Left ventricle myocardium inferior (tissue), 1 donor: ENCODE data around the gene PKN2. TPM values are rescaled to one million over a fixed set of nuclear protein-coding genes. Genes with fewer than 3 reads are reported as not detected.

ENCODE experiments used
- DNase-seq: peaks from one replicate; pipeline ENCODE4 v3.0.0-alpha.2; 2020
- H3K27ac ChIP-seq: fragments of 200-600 bp; replicated peaks from 2 replicates; pipeline ENCODE4 v1.8.0; 2021
- H3K27me3 ChIP-seq: fragments of 200-600 bp; 2 replicates; pipeline ENCODE4 v1.8.0; 2021; ENCODE audit warnings: low read depth
- H3K36me3 ChIP-seq: fragments of 200-600 bp; 2 replicates; pipeline ENCODE4 v1.8.0; 2021
- H3K4me1 ChIP-seq: fragments of 200-600 bp; 2 replicates; pipeline ENCODE4 v1.8.0; 2021
- H3K4me3 ChIP-seq: fragments of 200-600 bp; 2 replicates; pipeline ENCODE4 v1.8.0; 2021; ENCODE audit warnings: mild to moderate bottlenecking, moderate library complexity
- H3K9me3 ChIP-seq: fragments of 200-600 bp; replicated peaks from 2 replicates; pipeline ENCODE4 v1.8.0; 2021
- CTCF ChIP-seq: fragments of 200-600 bp; IDR thresholded peaks from 2 replicates; pipeline ENCODE4 v1.8.0; 2021; ENCODE audit warnings: antibody characterized with exemption, mild to moderate bottlenecking, borderline replicate concordance
- intact Hi-C: fragments of 100-400 bp; cut with micrococcal nuclease; formaldehyde crosslinking; loops from one replicate; pipeline ENCODE4 v1.11.0; 2022
- total RNA-seq: library from RNA; stranded (reverse); fragmentation: NEBNext Ultra II Directional; extraction: Animal tissue kit (Norgen Biotek cat#: 25700); gene quantifications from one replicate; pipeline ENCODE4 v1.2.1, GENCODE V29; 2021
- donor health status: DM: no; HTN: yes; CAD: no; lungs with severe emphysema.

PKN2 gene
- total RNA-seq, 1 donor from 2014 or later: 28.2 TPM

GRCh38 chr1:88726697-88727096 is 42.6 kb downstream of the PKN2 start:
- TF ChIP-seq CTCF: no peak
- Histone ChIP-seq H3K4me3 (no peak overlapping the region), H3K36me3 (no peaks in the 10 kb centered on the region), H3K9me3 (no peaks in the 10 kb centered on the region), H3K27ac (no peak overlapping the region), H3K27me3 (no peaks in the 10 kb centered on the region), H3K4me1 (peaks cover 40% of the 10 kb centered on the region)
- intact Hi-C loops: no loop called here
- DNase-seq: no peak

DNA sequence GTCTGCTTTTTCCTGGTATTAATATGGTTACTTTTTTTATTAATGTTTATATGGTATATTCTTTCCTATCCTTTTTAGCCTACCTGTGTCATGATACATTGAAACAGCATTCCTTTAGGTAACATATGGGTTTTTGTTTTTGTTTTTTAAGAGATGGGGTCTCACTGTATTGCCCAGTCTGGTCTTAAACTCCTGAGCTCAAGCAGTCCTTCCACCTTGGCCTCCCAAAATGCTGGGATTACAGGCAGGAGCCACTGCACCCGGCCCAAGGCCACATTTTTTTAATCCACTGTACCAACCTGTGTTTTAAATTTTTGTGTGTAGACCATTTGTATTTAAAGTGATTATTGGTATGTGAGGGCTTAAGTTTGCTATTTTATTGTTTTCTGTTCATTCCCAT is 43.1 kb downstream of the PKN2 start:
- no peak overlapping the region for H3K27ac ChIP-seq
- no peak for TF ChIP-seq CTCF
- H3K27me3 ChIP-seq: no peaks in the 10 kb centered on the region
- peaks cover 45% of the 10 kb centered on the region for H3K4me1 ChIP-seq
- no peak for DNase-seq
- intact Hi-C loops: no loop called here
- H3K9me3 ChIP-seq: no peaks in the 10 kb centered on the region
- H3K36me3 ChIP-seq: no peaks in the 10 kb centered on the region
- no peak overlapping the region for H3K4me3 ChIP-seq

- no peak for DNase-seq
- Histone ChIP-seq H3K36me3 (no peaks in the 10 kb centered on the region), H3K4me1 (peaks cover 48% of the 10 kb centered on the region), H3K27me3 (no peaks in the 10 kb centered on the region), H3K4me3 (no peak overlapping the region), H3K27ac (no peak overlapping the region), H3K9me3 (peaks cover 4% of the 10 kb centered on the region)
- intact Hi-C loops: no loop called here
- TF ChIP-seq CTCF: no peak
Observed at GRCh38 chr1:88729297-88729696, 45.2 kb downstream of the PKN2 start.

DNA sequence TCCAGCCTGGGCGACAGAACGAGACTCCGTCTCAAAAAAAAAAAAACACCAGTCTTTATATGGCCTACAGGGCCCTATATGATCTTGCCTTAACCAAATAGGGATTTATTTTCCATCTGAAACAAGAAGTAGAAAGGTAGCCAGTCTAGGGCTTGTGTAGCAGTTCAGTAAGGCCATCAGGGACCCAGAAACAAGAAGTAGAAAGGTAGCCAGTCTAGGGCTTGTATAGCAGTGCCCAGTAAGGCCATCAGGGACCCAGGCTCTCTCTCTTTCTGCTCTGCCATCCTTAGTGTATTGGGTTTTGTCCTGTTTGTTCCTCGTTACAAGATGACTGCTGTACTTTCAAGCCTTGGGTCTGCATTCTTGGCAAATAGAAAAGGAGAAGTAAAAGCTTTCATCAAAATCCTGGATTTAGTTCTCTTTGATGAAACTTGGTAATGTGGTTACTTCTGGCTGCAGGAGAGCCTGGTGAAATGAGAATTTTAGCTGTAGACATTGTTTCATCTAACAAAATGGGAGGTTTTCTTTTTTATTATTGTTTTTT is 46.1 kb downstream of the PKN2 start:
- Histone ChIP-seq H3K27me3 (no peaks in the 10 kb centered on the region), H3K4me3 (no peak overlapping the region), H3K36me3 (no peaks in the 10 kb centered on the region), H3K9me3 (peaks cover 13% of the 10 kb centered on the region), H3K27ac (no peak overlapping the region), H3K4me1 (peaks cover 46% of the 10 kb centered on the region)
- DNase-seq: no peak
- TF ChIP-seq CTCF: no peak
- intact Hi-C loops: no loop called here

- Histone ChIP-seq H3K9me3 (peaks cover 21% of the 10 kb centered on the region), H3K36me3 (peaks cover 4% of the 10 kb centered on the region), H3K27ac (peak overlapping the region; percentile 63), H3K4me1 (peaks cover 44% of the 10 kb centered on the region), H3K4me3 (no peak overlapping the region), H3K27me3 (no peaks in the 10 kb centered on the region)
- intact Hi-C loops: no loop called here
- no peak for DNase-seq
- no peak for TF ChIP-seq CTCF
Observed at GRCh38 chr1:88730995-88731394, 46.9 kb downstream of the PKN2 start.
